Measurements from ENCODE around the gene OAF.

GRCh38 chr11:120226242-120226641 is 15.4 kb downstream of the OAF start:
- TF ChIP-seq ZNF384 (IDR thresholded peaks at IDR 0.05) (no peak), SUZ12 (IDR thresholded peaks at IDR 0.05) (no peak), SP1 (IDR thresholded peaks at IDR 0.05) (no peak)
